Neutrophil (primary cell): Measurements from ENCODE around the gene TMEM225B.

Experiments used
- H3K27ac ChIP-seq: fragments of 200-600 bp; sonication (generic); 2 replicates; pipeline ENCODE4 v1.5.1; 2016; ENCODE audit warnings: mild to moderate bottlenecking, moderate library complexity
- H3K27me3 ChIP-seq: fragments of 200-600 bp; sonication (generic); 2 replicates; pipeline ENCODE4 v1.6.0; 2016; ENCODE audit warnings: mild to moderate bottlenecking
- H3K36me3 ChIP-seq: fragments of 200-600 bp; sonication (generic); 2 replicates; pipeline ENCODE4 v1.5.1; 2017
- H3K4me1 ChIP-seq, 2 experiments: fragments of 200-600 bp in 1 of 2; sonication (generic) in 1 of 2; 1 replicate in 1 of 2; 2 replicates in 1 of 2; pipeline versions ENCODE4 v1.5.1 to v1.6.1; 2013 to 2016; ENCODE audit warnings: low read depth in 1 of 2, low read length in 1 of 2, mild to moderate bottlenecking in 1 of 2, moderate library complexity in 1 of 2; ENCODE audit not compliant: control insufficient read depth in 1 of 2, insufficient read depth in 1 of 2
- H3K4me3 ChIP-seq, 2 experiments: fragments of 200-600 bp in 1 of 2; sonication (generic) in 1 of 2; 1 replicate in 1 of 2; 2 replicates in 1 of 2; pipeline ENCODE4 v1.5.1; 2013 to 2016; ENCODE audit warnings: low read depth in 1 of 2, low read length in 1 of 2, mild to moderate bottlenecking in 1 of 2, moderate library complexity in 1 of 2
- H3K9me3 ChIP-seq: fragments of 200-600 bp; sonication (generic); 2 replicates; pipeline ENCODE4 v1.5.1; 2016
- CTCF ChIP-seq: fragments of 200-600 bp; sonication (generic); IDR thresholded peaks from 2 replicates; pipeline ENCODE4 v1.5.1; 2016; ENCODE audit warnings: antibody characterized with exemption

TMEM225B gene

GRCh38 chr7:99588868-99589267, 9.2 kb upstream of the TMEM225B start:
- Histone ChIP-seq H3K9me3 (no peaks in the 10 kb centered on the region), H3K4me1 (no peaks in the 10 kb centered on the region), H3K4me3 (no peak overlapping the region), H3K27ac (no peak overlapping the region), H3K27me3 (peaks cover 79% of the 10 kb centered on the region), H3K36me3 (no peaks in the 10 kb centered on the region)
- no peak for TF ChIP-seq CTCF

- H3K9me3 ChIP-seq = no peaks in the 10 kb centered on the region
- no peak overlapping the region for H3K27ac ChIP-seq
- H3K27me3 ChIP-seq = peaks cover 45% of the 10 kb centered on the region
- H3K4me3 ChIP-seq = no peak overlapping the region
- TF ChIP-seq CTCF = no peak
- H3K36me3 ChIP-seq = no peaks in the 10 kb centered on the region
- no peaks in the 10 kb centered on the region for H3K4me1 ChIP-seq
These were observed 2.9 kb upstream of the TMEM225B start for GRCh38 chr7:99594948-99595745.

GRCh38 chr7:99596408-99596955, 1.6 kb upstream of the TMEM225B start:
- H3K4me3 ChIP-seq = no peak overlapping the region
- H3K9me3 ChIP-seq = no peaks in the 10 kb centered on the region
- no peaks in the 10 kb centered on the region for H3K36me3 ChIP-seq
- H3K4me1 ChIP-seq = no peaks in the 10 kb centered on the region
- H3K27me3 ChIP-seq = peaks cover 33% of the 10 kb centered on the region
- H3K27ac ChIP-seq = no peak overlapping the region
- no peak for TF ChIP-seq CTCF

- H3K36me3 ChIP-seq = no peaks in the 10 kb centered on the region
- no peak for TF ChIP-seq CTCF
- H3K9me3 ChIP-seq = no peaks in the 10 kb centered on the region
- no peak overlapping the region for H3K4me3 ChIP-seq
- no peak overlapping the region for H3K27ac ChIP-seq
- H3K27me3 ChIP-seq = peaks cover 19% of the 10 kb centered on the region
- H3K4me1 ChIP-seq = peaks cover 12 to 16% of the 10 kb centered on the region in 2 experiments
These were observed 1.8 kb downstream of the TMEM225B start for GRCh38 chr7:99599836-99600235.

GRCh38 chr7:99601656-99602310, 3.7 kb downstream of the TMEM225B start:
- Histone ChIP-seq H3K4me1 (peaks cover 12 to 16% of the 10 kb centered on the region in 2 experiments), H3K9me3 (no peaks in the 10 kb centered on the region), H3K36me3 (no peaks in the 10 kb centered on the region), H3K27ac (no peak overlapping the region), H3K27me3 (peaks cover 9% of the 10 kb centered on the region), H3K4me3 (no peak overlapping the region)
- no peak for TF ChIP-seq CTCF
